GM12878 (cell line): ENCODE measurements around the gene LRRC59. TPM values are rescaled to one million over a fixed set of nuclear protein-coding genes. Genes with fewer than 3 reads are reported as not detected.

ENCODE experiments used
- ATAC-seq: fragments of 200-7000 bp; cut with Tn5 transposase; 3 replicates; pipeline ENCODE4 v1.9.1; 2020; ENCODE audit warnings: mild to moderate bottlenecking, moderate library complexity
- BruUV-seq: library from RNA; stranded (reverse); fragments of 400-500 nt; replicated peaks from 2 replicates; lab custom pipeline; 2021; lab: Mats Ljungman, UMichigan
- CTCF ChIA-PET: fragments of 300-600 bp; sonication (Branson Sonifier 250); formaldehyde crosslinking; extraction: SDS; loops from one replicate; lab custom pipeline; 2021; ENCODE audit warnings: inconsistent platforms; lab: Yijun Ruan, JAX
- POLR2A ChIA-PET: fragments of 350-600 bp; formaldehyde crosslinking; extraction: SDS; loops from one replicate; lab custom pipeline; 2021; ENCODE audit warnings: inconsistent platforms; lab: Charles Lee
- RAD21 ChIA-PET: fragments of 300-600 bp; sonication (Branson Sonifier 250); formaldehyde crosslinking; loops from one replicate; lab custom pipeline; 2023; ENCODE audit warnings: antibody characterized with exemption; ENCODE audit not compliant: unreplicated experiment; lab: Charles Lee
- SMC1A ChIA-PET: fragments of 300-600 bp; sonication (Branson Sonifier 250); formaldehyde crosslinking; loops from one replicate; lab custom pipeline; 2023; ENCODE audit not compliant: unreplicated experiment, uncharacterized antibody; lab: Charles Lee
- DNase-seq: peaks from one replicate; pipeline ENCODE4 v3.0.0-alpha.2; 2011; ENCODE audit warnings: low read depth, low spot score
- FAIRE-seq: peaks from 3 replicates; lab custom pipeline; 2011; peaks lifted over from hg19 to GRCh38; lab: Jason Lieb, UNC
- H2AFZ ChIP-seq: 2 replicates; pipeline ENCODE4 v1.6.0; 2011; ENCODE audit warnings: low read depth, low read length, control low read depth; ENCODE audit not compliant: control insufficient read depth
- H3K27ac ChIP-seq: 2 replicates; pipeline ENCODE4 v1.5.1; 2011; ENCODE audit warnings: control low read depth; ENCODE audit not compliant: control insufficient read depth, insufficient read depth
- H3K27me3 ChIP-seq, 2 experiments: replicated peaks in 1 of 2; 2 replicates each; pipeline versions ENCODE4 v1.6.0 to v1.6.1; 2011; ENCODE audit warnings: low read length in 1 of 2; ENCODE audit not compliant: control insufficient read depth in 2 of 2, insufficient read depth in 2 of 2
- H3K36me3 ChIP-seq, 2 experiments: 2 replicates each; pipeline ENCODE4 v1.5.1; 2011; ENCODE audit warnings: low read length in 1 of 2; ENCODE audit not compliant: control insufficient read depth in 2 of 2, insufficient read depth in 2 of 2
- H3K4me1 ChIP-seq: 2 replicates; pipeline ENCODE4 v1.6.1; 2011; ENCODE audit warnings: mild to moderate bottlenecking, low read length, moderate library complexity, mixed read lengths; ENCODE audit not compliant: control insufficient read depth, insufficient read depth
- H3K4me2 ChIP-seq: 2 replicates; pipeline ENCODE4 v1.6.0; 2011; ENCODE audit warnings: control low read depth; ENCODE audit not compliant: control insufficient read depth, insufficient read depth
- H3K4me3 ChIP-seq: fragments of 200-600 bp; sonication (generic); 2 replicates; pipeline ENCODE4 v1.5.1; 2016
- H3K79me2 ChIP-seq: 2 replicates; pipeline ENCODE4 v1.6.0; 2011; ENCODE audit warnings: low read length; ENCODE audit not compliant: control insufficient read depth, insufficient read depth
- H3K9ac ChIP-seq: 2 replicates; pipeline ENCODE4 v1.8.0; 2011; ENCODE audit warnings: low read length, control low read depth, mixed read lengths; ENCODE audit not compliant: control insufficient read depth, insufficient read depth
- H3K9me3 ChIP-seq: replicated peaks from 3 replicates; pipeline ENCODE4 v1.5.1; 2011; ENCODE audit warnings: mild to moderate bottlenecking, low read length; ENCODE audit not compliant: control insufficient read depth, insufficient read depth
- H4K20me1 ChIP-seq: 2 replicates; pipeline ENCODE4 v1.6.0; 2011; ENCODE audit not compliant: control insufficient read depth, insufficient read depth
- CHD4 ChIP-seq: fragments of 200-600 bp; sonication (generic); IDR thresholded peaks from 2 replicates; pipeline ENCODE4 v1.6.1; 2016; ENCODE audit warnings: mild to moderate bottlenecking
- EP300 ChIP-seq, 2 experiments: fragments of 150-350 bp in 1 of 2; IDR thresholded peaks; 2 replicates each; pipeline ENCODE4 v1.6.1; 2011 to 2012; ENCODE audit warnings: low read depth in 2 of 2, low read length in 2 of 2, borderline replicate concordance in 1 of 2, improper control_type of control experiment in 1 of 2, inconsistent platforms in 1 of 2; ENCODE audit not compliant: control insufficient read depth in 1 of 2
- GABPA ChIP-seq: IDR thresholded peaks from 2 replicates; pipeline ENCODE4 v1.6.1; 2014; ENCODE audit warnings: antibody characterized with exemption, low read depth, mild to moderate bottlenecking, inconsistent platforms
- HDAC2 ChIP-seq: fragments of 200-600 bp; sonication (generic); IDR thresholded peaks from 2 replicates; pipeline ENCODE4 v1.6.1; 2017
- MYB ChIP-seq: fragments of 150-350 bp; IDR thresholded peaks from 2 replicates; pipeline ENCODE4 v1.6.1; 2014; ENCODE audit warnings: mild to moderate bottlenecking, low read depth, low read length, borderline replicate concordance
- NRF1 ChIP-seq: conservative IDR thresholded peaks from 2 replicates; pipeline ENCODE4 v1.6.1; 2011; ENCODE audit warnings: mild to moderate bottlenecking, low read depth, low read length, improper control_type of control experiment
- PML ChIP-seq: IDR thresholded peaks from 2 replicates; pipeline ENCODE4 v1.6.1; 2012; ENCODE audit warnings: low read length, inconsistent platforms
- RBBP5 ChIP-seq: fragments of 200-600 bp; sonication (generic); conservative IDR thresholded peaks from 2 replicates; pipeline ENCODE4 v1.6.1; 2016
- REST ChIP-seq: IDR thresholded peaks from 2 replicates; pipeline ENCODE4 v1.6.1; 2012; ENCODE audit warnings: mild to moderate bottlenecking, low read depth, low read length
- SIX5 ChIP-seq: IDR thresholded peaks from 2 replicates; pipeline ENCODE4 v1.6.1; 2011; ENCODE audit warnings: mild to moderate bottlenecking, low read depth, low read length, moderate library complexity; ENCODE audit not compliant: severe bottlenecking
- ZBTB11 ChIP-seq: fragments of 450-650 bp; formaldehyde crosslinking; IDR thresholded peaks from 2 replicates; pipeline ENCODE4 v1.5.0; 2022; ENCODE audit warnings: mild to moderate bottlenecking, missing genetic modification characterization
- ZSCAN29 ChIP-seq: fragments of 450-650 bp; IDR thresholded peaks from 2 replicates; pipeline ENCODE4 v1.6.1; 2017; ENCODE audit warnings: mild to moderate bottlenecking, moderate library complexity
- WGBS: methylation state at CpG from one replicate; pipeline ENCODE4 v1.1.6; 2016; ENCODE audit warnings: low lambda C conversion rate; ENCODE audit not compliant: insufficient replicate concordance, insufficient coverage; ENCODE audit errors: missing lambda C conversion rate; 5-methylcytosine and 5-hydroxymethylcytosine counted together
- in situ Hi-C: fragments of 300-500 bp; cut with MboI; formaldehyde crosslinking; loops from 9 replicates; pipeline ENCODE4 v1.14.3; 2018; ENCODE audit warnings: mixed read lengths
- intact Hi-C: fragments of 100-400 bp; cut with micrococcal nuclease; formaldehyde crosslinking; loops from one replicate; pipeline ENCODE4 v1.14.2; 2022; ENCODE audit not compliant: unreplicated experiment
- polyA plus RNA-seq, 11 experiments: library from polyadenylated mRNA; depleted of rRNA in 4 of 11; unstranded in 6 of 11; stranded (reverse) in 5 of 11; fragments of >200 nt; fragmentation: Nextera tagmentation in 4 of 11; fragmentation: Illumina TruSeq in 1 of 11; extraction: Ambion mirVana in 4 of 11; extraction: Trizol in 1 of 11; gene quantifications; 1 replicate in 1 of 11; 2 replicates in 10 of 11; pipeline versions ENCODE4 v1.2.1 to v1.2.3, GENCODE V29; 2011 to 2016; ENCODE audit warnings: inconsistent platforms in 2 of 11, missing spikeins in 2 of 11, low read depth in 1 of 11
- total RNA-seq, 4 experiments: library from RNA; depleted of rRNA in 3 of 4; stranded (reverse); fragments of >200 nt in 3 of 4; fragmentation: Illumina TruSeq in 1 of 4; extraction: Trizol in 1 of 4; gene quantifications; 2 replicates each; pipeline versions ENCODE4 v1.2.1 to v1.2.3, GENCODE V29; 2013 to 2021
- TF ChIP-seq, protein P1 (sequence below), 3 experiments: IDR thresholded peaks in 2 of 3; conservative IDR thresholded peaks in 1 of 3; 2 replicates each; pipeline ENCODE4 v1.5.1; 2011; ENCODE audit warnings: low read depth in 3 of 3, low read length in 3 of 3, mild to moderate bottlenecking in 3 of 3, control low read depth in 2 of 3, moderate library complexity in 2 of 3, inconsistent platforms in 1 of 3, mixed read lengths in 1 of 3; ENCODE audit not compliant: control insufficient read depth in 2 of 3, insufficient read depth in 1 of 3; ENCODE audit errors: extremely low read depth in 1 of 3

Gene LRRC59
- total and polyA plus RNA-seq, 10 of the 15 experiments (the other 5 are each of a cell fraction or from before 2014, with no cell fraction given), result 8.8 to 82.2 (median 63.0) TPM

DNA sequence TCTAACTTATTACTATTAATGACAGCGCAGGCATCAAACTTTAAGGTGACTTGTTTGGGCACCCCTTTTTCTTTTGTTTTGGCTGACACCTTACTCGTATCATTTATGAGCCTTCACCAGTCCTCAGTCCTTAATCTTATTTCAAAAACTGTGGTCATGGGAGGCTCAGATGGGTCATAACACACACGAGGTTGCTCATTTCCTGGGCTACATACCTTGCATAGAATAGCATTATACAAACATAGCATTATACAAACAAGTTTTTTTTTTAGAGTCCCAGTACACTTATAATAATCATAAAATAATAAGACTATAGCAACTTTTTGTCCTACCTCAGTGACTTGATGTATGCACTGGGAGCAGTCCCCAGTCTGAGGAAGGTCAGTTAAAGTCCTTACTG is 17.5 kb upstream of the LRRC59 start (continued):
- no peak for TF ChIP-seq ZBTB11

GRCh38 chr17:50412188-50412732 is 14.9 kb upstream of the LRRC59 start:
- ChIA-PET RAD21 (interaction anchor here (0.8 to 1.2 kb wide), 2 partner anchors 10 to 14 kb away, joined by 3 read pairs; no protein-coding TSS in a partner anchor), POLR2A (no interaction called here), SMC1A (interaction anchor here (0.6 to 1.3 kb wide), 2 partner anchors 10 to 14 kb away, joined by 4 read pairs; no protein-coding TSS in a partner anchor), CTCF (interaction anchor here (0.9 to 1.3 kb wide), 3 partner anchors 15 to 142 kb away, joined by 3 to 6 read pairs (median 3); partner anchors contain the start of gene LRRC59)
- Histone ChIP-seq H2AFZ (no peak overlapping the region), H3K4me1 (no peaks in the 10 kb centered on the region), H4K20me1 (no peaks in the 10 kb centered on the region), H3K27ac (no peak overlapping the region), H3K4me2 (no peak overlapping the region), H3K79me2 (no peaks in the 10 kb centered on the region), H3K9ac (no peak overlapping the region), H3K36me3 (no peaks in the 10 kb centered on the region), H3K4me3 (no peak overlapping the region), H3K9me3 (no peaks in the 10 kb centered on the region; the same call in 2 of the 3 replicates), H3K27me3 (no peaks in the 10 kb centered on the region)
- in situ Hi-C loops, result loop anchor here (5.0 kb wide), 1 partner anchor 50 kb away; no protein-coding TSS in a partner anchor
- FAIRE-seq (no peak), DNase-seq (no peak), ATAC-seq (no peak)
- no TSS peak for BruUV-seq
- intact Hi-C loops, result no loop called here
- WGBS, result 50% methylated on average over 4 of the region's 4 CpGs
- TF ChIP-seq MYB (no peak), PML (no peak), SIX5 (no peak), RBBP5 (no peak), HDAC2 (no peak), ZSCAN29 (no peak), CHD4 (no peak), EP300 (IDR thresholded peaks at IDR 0.05; ENCODE audit: borderline replicate concordance in 1 of 2, control insufficient read depth in 1 of 2, low read depth in 2 of 2, low read length in 2 of 2) (no peak), GABPA (no peak), REST (no peak), NRF1 (no peak)
- TF ChIP-seq, protein P1, sequence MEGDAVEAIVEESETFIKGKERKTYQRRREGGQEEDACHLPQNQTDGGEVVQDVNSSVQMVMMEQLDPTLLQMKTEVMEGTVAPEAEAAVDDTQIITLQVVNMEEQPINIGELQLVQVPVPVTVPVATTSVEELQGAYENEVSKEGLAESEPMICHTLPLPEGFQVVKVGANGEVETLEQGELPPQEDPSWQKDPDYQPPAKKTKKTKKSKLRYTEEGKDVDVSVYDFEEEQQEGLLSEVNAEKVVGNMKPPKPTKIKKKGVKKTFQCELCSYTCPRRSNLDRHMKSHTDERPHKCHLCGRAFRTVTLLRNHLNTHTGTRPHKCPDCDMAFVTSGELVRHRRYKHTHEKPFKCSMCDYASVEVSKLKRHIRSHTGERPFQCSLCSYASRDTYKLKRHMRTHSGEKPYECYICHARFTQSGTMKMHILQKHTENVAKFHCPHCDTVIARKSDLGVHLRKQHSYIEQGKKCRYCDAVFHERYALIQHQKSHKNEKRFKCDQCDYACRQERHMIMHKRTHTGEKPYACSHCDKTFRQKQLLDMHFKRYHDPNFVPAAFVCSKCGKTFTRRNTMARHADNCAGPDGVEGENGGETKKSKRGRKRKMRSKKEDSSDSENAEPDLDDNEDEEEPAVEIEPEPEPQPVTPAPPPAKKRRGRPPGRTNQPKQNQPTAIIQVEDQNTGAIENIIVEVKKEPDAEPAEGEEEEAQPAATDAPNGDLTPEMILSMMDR (IDR thresholded peaks at IDR 0.05 in 2 of 3, conservative IDR thresholded peaks at IDR 0.05 in 1 of 3; ENCODE audit: control insufficient read depth in 2 of 3, extremely low read depth in 1 of 3, insufficient read depth in 1 of 3, low read depth in 3 of 3, low read length in 3 of 3), result no peak
